Activated CD8-positive, alpha-beta memory T cell treated with anti-CD3 and anti-CD28 coated beads for 4 hours (primary cell): Measurements from ENCODE around the gene TDRD3.
"Not testable (repeated sequence)": the region's sequence is repeated elsewhere in the genome, so short reads cannot be mapped to it uniquely, and the experiment has no call there.

Experiments
- DNase-seq, 2 donors: peaks; one replicate each; pipeline ENCODE4 v3.0.0-alpha.2; 2020; ENCODE audit warnings: low read depth in 2 of 2

TDRD3 gene

GRCh38 chr13:60396783-60397703 lies at the start of gene TDRD3:
TDRD3 (plus strand) TSS chr13:60397220; CDS start chr13:60397365, 145 bp downstream.
- DNase-seq, result peak; percentile 54 to 68

DNA sequence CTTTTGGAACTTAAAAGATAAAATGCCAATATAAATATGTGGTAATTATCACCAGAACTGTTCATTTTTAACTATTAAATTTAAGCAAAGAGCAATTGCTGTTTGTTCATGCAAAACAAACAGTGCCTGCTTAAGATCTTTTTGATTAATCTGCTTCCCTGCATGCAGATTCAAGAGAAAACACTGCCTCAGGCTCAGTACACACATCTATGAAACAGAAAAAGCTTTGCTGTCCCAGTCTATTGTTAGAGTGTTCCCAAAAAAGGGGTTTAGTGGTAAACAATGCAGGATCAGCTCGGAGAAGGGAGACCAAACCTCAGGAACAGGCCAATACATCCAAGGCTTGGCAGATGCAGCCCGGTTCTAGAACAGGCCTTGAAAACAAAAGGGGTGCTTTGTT lies 49.3 kb upstream of the TDRD3 start:
- DNase-seq, result no peak

DNA sequence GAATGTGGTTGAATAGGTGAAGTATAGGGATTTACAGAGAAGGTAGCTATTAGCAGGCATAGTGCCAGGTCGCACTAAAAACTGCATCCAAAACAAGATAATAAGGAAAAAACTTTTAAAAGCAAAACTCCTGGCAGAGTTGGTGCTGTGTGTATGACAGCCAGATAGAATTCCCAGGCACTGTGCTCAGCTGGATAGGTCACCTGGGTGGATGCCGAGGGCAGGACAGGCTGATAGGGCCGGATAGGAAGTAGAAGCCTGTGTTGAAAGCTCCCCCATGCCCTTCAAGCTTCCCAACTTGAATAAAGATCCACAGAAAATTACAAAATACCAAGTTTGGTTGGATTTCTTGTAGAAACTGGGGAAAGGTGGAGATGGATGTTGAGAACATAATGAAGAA lies 48.9 kb upstream of the TDRD3 start:
- DNase-seq, result no peak

- DNase-seq, result no peak
These were observed 45.7 kb upstream of the TDRD3 start for GRCh38 chr13:60351326-60351725.

- DNase-seq, result no peak
These were observed 45.0 kb upstream of the TDRD3 start for GRCh38 chr13:60351855-60352615.

GRCh38 chr13:60352644-60353043 lies 44.4 kb upstream of the TDRD3 start:
- DNase-seq, result no peak

- no peak for DNase-seq
These were observed 42.0 kb upstream of the TDRD3 start for GRCh38 chr13:60355056-60355455.

DNA sequence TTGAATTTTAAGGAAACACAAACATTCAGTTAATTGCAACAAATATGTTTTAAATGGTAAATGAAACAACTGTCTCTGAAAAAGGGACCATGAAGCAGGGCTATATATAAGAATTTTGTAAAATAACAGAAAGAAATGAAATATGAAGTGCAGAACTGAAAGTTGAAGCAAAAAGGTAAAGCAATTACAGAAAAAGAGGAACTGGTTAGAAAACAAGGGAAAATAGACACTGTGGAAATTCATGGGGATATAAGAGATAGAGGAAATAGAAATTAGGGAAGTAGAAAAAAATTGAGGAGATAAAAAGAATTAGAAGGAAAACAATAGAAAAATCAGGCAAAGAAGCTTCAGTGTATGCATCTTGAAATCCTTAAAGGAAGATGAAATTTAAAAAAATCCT lies 40.0 kb upstream of the TDRD3 start:
- no peak for DNase-seq

DNA sequence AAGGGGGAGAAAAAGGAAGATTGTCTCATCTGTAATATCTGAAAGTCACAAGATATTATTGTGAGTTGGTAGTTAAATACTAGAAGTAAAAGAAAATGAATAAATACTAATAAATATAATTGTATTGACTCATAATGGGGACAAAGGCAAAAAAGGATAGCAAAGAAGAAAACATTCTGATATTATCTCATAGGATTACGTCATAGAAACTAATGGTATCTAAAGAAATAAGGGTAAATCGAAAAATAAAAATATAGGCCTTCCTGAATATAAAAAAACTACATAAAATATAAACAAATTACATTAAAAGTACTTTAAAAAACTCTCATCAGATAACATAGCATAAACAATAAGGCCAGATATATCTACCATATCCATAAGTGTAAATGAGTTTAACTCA lies 38.6 kb upstream of the TDRD3 start:
- DNase-seq, result no peak

GRCh38 chr13:60363288-60363687 lies 33.7 kb upstream of the TDRD3 start:
- DNase-seq, result no peak

- no peak for DNase-seq
These were observed 27.8 kb upstream of the TDRD3 start for GRCh38 chr13:60369242-60369641.

DNA sequence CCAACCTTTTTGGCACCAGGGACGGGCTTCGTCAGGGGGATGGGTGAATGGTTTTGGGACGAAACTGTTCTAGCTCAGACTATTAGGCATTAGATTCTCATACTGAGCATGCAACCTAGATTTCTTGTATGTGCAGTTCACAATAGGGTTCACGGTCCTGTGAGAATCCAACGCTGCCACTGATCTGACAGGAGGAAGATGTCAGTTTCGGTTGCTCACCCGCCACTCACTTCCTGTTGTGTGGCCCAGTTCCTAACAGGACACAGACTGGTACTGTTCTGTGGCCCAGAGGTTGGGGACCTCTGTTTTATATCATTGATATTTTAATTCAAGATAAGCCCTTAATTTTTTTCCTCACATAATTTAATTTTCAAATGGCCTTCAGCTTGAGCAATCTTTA lies 26.7 kb upstream of the TDRD3 start:
- DNase-seq, result no peak

- DNase-seq, result no peak
These were observed 24.9 kb upstream of the TDRD3 start for GRCh38 chr13:60372141-60372540.

- not testable (repeated sequence) for DNase-seq
These were observed 17.7 kb upstream of the TDRD3 start for GRCh38 chr13:60379282-60379681.

- no peak for DNase-seq
These were observed 17.0 kb upstream of the TDRD3 start for GRCh38 chr13:60379837-60380565.

GRCh38 chr13:60384911-60385310 lies 12.1 kb upstream of the TDRD3 start:
- DNase-seq, result no peak

GRCh38 chr13:60386250-60386649 lies 10.8 kb upstream of the TDRD3 start:
- no peak for DNase-seq

- no peak for DNase-seq
These were observed 4.9 kb upstream of the TDRD3 start for GRCh38 chr13:60392131-60392530.

DNA sequence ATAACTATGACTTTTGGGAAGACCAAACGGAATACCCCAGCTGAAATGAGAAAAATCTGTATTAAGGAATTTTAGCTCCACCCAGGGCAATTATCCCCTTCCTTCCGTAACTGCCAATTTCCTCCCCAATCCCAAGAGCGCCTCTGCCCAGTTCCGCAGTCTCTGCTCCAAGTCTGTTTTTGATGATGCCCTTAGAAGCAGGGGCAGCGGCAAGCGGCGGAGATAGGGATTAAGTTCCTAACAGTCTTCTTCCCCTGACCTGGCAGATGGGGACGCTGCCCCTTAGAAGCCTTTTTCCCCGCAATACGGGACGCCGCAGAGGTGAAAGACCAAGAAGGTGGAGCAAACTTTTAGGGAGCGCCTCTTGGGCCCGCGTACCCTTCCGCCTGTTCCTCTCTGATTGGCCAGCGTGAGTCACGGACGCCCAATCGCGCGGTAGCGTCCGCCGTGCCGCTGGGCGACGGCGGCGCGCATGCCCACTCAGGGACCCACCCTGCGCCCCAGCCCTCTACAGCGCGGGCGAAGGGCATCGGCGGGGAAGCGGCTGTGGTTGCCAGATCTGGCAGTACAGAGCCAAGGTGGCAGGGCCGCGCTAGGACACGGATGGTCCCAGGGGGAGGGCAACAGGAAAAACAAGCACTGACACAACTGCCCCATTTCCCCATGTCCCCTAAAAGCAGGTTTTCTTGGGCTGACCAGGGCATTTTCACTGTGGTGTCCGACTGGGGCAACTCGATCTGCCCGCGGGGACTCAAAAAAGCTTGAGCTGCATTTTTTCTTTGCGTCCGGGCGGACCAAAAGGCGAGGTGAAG lies 843 bp upstream of the TDRD3 start:
- DNase-seq, result peak; percentile 69 to 77

GRCh38 chr13:60397704-60398378 lies 821 bp downstream of the TDRD3 start:
- DNase-seq, result peak; percentile 4

DNA sequence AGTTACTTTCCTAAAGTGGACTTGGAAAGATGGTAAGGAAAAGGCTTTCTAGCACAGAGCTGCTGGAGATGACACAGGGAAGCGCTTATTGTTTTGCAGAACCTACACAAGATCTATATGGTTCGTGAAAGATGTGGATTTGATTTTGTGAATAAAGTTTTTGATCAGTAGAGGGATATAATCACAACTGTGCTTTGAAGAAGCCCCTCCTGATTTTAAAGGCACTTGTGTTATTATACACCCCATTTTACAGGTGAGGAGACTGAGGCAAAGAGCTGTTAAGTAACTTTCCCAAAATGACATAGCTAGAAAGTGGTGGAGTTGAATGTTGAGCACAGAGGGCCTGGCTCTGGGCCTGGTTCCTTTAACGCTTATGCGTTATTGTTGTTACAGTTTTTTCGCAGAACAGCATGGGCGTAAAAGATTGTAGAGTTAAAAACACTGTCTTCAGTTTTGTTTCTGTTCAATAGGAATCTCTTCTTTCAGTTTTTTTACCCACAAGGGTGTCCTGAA lies 1.4 kb downstream of the TDRD3 start:
- no peak for DNase-seq
